ENCODE data around the gene YAP1.

Gene YAP1

GRCh38 chr11:102117472-102118113, 7.3 kb downstream of the YAP1 start:
- no peak for DNase-seq

GRCh38 chr11:102118937-102119336, 8.7 kb downstream of the YAP1 start:
- no peak for DNase-seq

DNA sequence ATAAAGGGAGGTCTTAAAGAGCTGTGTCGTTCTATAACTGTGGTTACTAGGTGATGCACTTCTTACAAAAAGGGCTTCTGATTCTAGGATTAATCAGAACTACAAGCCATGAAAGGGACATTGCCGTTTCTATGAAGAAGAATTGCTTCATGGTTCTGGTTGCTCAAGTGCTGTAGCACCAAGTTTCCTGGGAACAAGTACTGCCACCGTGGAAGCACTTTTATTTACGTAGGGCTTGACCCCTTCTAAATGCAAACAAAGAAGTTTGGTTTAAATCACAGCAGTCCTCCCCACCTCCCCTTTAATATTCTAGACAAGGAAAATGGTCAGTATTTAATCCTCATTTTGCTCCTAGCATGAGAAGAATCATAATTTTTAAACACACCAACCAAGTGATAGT, 9.8 kb downstream of the YAP1 start:
- DNase-seq: no peak

GRCh38 chr11:102120437-102120973, 10.3 kb downstream of the YAP1 start:
- no peak for DNase-seq

DNA sequence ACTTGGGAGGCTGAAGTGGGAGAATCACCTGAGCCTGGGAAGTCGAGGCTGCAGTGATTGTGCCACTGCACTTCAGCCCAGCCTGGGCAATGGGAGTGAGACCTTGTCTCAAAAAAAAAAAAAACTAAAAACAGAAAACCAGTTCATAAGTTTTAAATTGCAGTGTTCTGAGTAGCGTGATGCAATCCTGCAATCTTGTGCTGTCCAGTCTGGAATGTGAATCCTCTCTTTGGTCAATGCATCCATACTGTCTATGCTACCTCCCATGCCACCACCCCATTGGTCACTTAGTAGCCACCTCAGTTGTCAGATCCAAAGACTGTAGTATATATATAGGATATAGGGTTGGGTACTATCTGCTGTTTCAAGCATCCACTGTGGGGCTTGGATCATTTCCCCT, 11.1 kb downstream of the YAP1 start:
- no peak for DNase-seq

GRCh38 chr11:102134597-102134996, 24.4 kb downstream of the YAP1 start:
- DNase-seq: no peak

GRCh38 chr11:102135256-102135655, 25.0 kb downstream of the YAP1 start:
- DNase-seq: no peak

DNA sequence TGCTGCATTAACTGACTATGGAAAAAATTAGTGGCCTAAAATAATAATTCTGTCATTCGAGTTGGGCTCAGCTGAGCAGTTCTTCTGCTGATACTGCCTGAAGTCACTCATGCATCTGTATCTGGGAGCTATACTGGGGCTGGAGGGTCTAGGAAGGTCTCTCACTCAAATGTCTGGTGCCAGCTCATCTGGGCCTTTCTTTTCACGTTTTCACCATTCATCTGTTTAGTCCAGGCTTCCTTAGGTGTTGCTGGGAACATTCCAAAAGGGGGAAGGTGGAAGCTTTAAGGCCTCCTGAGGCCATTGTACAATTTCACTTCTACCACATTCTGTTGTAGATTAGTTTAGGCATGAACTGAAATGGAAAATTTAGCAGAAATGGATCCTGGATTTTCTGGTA, 28.0 kb downstream of the YAP1 start:
- no peak for DNase-seq

- DNase-seq: no peak
Observed at GRCh38 chr11:102138670-102139069, 28.4 kb downstream of the YAP1 start.

DNA sequence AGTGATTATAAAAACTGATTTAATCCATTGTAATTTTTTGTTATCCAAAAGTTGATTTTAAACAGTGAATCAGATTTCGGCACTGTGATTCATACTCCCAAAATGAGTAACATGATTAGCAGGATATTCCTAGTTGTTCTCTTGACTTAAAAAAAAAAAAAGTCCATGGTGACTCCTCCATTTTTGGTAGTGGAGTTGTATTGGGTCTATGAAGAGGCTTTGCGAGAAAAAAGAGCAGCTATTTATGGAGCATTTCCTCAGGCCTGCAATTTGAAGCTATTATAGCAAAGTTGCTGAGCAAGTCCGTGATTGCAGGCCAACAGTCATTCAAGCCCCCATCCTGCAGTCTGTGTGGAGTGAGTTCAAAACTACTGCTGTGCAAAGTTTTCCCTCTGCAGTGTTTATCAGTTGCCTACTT, 28.8 kb downstream of the YAP1 start:
- no peak for DNase-seq

DNA sequence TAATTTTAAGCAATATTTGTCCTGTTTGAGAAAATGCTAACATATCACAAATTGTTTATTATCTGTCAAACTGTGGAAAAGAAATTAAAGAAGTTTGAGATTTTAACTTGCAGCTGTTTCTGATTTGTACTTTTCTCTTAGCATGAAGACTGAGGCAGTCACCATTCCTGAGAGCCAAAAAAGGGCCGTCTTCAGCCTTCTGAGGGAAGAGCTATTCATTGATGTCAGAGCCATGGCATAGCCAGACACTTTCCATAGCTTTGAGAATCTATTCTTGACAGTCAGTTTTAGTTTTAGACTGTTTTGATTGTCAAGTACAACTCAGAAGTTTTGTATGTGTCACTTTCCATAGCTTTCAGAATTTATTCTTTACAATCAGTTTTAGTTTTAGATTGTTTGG, 32.1 kb downstream of the YAP1 start:
- no peak for DNase-seq

DNA sequence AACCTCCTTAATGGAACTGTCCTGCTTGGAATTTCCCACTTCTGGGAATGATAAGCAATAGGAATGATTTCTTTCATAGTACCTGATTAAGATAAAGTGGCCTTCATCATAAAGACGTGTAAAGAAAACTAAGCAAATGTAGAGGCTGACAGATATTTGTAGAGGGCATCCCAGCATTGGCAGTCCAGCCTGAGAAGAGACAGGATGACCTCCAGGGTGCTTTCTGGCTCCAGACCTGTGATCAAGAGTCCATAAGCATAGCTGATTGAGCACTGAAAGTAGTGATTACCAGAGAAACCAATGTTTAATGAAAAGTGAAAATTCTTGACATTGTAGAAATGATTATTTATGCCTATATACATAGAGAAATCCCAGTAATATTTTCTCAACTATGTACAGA, 33.6 kb downstream of the YAP1 start:
- no peak for DNase-seq

DNA sequence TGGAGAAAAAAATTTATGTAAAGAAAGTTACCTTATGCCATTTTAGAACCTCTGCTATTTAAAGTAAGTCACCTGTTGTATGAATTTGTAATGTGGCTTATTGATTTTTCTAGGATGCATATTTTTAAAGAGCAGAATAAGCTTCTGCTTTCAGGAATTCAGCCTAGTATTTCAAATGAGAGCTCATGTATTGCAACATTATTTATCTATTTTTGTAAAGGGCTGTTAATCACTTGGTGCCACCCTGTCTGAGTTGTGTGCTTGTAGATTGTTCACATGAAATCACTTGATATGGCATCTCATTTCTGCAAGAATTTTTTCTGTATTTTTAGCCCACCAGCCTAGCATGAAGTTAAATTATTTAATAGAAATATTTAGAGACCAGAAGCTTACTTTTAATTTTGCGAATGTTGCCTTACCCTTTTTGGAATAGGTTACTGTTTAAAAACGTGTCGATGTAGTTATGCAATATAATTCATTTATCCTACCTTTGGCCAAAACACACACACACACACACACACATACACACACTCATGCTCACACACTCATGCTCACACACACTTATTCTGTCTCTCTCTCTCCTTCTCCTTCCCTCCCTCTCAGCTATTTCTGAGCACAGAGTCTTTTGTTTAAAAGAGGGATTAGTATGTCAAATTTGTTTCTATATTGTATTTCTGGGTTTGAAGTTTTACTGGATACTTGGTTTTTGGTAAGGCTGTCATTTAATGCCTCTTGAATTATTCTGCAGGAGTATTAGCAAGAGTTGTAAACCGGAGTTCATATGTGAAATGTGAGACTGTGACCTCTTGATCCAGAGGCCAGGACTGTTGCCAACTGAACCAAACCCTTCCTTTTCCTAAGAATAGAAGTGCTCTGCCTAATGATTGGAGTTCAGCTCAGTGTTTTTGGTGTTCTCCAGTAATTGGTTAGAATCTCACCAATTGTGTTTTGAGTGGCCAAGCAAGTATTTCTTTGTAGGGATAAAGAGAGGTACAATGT, 34.4 kb downstream of the YAP1 start:
- no peak for DNase-seq

- no peak for DNase-seq
Observed at GRCh38 chr11:102147015-102147414, 36.8 kb downstream of the YAP1 start.

GRCh38 chr11:102147632-102148031, 37.4 kb downstream of the YAP1 start:
- no peak for DNase-seq

DNA sequence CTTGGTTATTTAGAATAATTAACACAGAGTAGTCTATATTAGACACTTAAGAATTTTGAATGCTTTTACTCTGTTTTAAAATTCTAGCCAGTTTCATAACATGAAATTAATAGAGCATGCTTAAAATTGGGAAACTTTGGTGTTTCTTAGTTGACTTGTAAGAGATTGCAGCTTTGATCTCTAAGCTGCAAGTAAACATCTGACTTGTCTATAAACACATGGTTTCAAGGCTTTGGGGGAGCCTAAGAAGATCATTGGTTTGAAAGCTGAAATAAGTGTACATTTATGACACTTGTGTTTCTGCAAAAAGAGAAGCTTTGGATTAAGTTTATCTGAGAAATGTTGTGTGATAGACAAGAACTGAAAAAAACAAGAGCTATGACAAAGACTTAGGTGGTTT, 37.8 kb downstream of the YAP1 start:
- DNase-seq: no peak

DNA sequence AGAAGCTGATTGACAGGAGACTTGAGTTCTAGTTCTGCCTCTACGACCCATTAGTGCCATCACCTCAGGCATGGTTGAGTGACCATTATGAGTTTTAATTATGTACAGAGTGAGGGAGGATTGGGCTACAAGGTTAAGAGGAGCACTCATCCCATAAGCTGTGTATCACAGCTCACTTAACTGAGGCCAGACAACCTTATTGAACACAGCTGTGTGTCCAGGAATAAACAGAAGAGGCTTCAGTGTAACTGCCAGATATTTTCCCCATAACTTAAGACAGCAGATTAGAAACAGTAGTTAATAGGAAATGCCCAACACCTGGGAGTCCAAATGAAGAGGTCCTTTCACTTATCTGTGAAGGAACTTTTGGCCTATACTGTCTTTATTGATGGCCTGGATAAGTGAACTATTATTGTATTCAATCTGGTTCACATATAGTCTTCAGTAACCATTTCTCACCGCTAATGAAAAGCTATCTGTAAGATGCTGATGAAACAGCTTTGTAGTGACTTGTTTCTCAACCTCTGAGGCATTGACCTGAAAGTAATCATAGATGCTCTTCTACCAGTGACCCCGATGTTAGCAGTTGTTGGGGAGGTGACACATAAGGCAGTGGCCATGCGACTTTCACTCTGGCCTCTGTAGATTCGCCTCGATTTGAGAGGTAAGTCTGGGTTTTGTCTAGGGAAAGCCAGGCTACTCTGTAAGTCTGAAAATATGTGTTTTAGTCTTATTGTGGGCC, 41.7 kb downstream of the YAP1 start:
- DNase-seq: no peak

- no peak for DNase-seq
Observed at GRCh38 chr11:102153082-102153481, 42.8 kb downstream of the YAP1 start.

DNA sequence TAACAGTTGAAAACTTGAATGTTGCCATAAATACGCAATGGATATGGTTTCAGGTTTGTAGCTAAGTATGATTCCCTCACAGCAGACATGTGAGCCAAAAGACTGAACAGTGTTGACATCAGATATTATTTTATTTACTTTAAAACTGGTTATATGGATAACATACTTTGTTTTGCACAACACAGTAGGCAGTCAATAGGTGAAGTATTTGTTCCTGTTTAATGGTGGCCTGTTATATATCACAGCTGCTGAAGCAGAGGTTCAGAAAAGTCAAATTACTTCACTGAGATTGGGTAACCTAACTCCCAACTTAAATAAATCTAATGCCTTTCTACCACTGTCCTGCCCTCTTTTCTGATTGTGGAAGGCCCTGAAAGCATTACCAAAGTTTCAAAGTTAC, 44.6 kb downstream of the YAP1 start:
- DNase-seq: no peak

DNA sequence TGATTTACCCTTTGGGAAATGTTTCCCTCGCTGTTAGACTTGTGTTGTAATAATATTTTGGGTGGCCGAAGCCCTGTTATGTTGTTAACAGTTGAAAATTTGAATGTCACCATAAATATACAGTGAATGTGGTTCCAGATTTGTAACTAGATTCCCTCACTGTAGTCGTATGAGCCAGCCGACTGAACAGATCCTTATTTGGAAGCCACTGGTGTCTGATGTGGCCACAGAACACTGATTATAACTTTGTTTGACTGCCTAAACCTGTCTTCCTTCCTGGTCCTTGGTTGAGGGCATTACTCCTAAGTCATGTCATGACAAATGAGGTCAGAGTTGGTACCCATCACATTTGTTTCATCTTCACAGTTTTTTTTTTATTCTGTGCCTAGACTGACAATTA, 45.4 kb downstream of the YAP1 start:
- DNase-seq: no peak

DNA sequence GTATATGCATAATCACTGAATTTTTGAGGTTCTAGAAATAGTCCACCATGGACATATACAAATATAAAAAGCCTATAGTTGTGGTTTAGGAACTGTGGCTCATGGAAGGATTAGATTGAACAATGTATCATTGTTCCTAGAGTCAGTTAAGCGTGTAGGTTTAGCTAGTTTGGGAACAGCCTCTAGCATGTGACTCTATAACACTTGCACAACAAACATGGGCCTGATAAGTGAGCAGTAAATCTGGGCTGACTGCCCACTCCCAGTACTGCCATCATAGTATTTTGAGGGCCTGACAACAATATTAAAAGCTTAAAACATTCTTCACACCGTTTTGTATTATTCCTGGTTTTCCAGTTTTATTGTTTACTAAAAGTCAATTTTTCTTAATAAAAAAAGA, 47.0 kb downstream of the YAP1 start:
- no peak for DNase-seq

GRCh38 chr11:102158164-102158735, 48.0 kb downstream of the YAP1 start:
- DNase-seq: no peak

DNA sequence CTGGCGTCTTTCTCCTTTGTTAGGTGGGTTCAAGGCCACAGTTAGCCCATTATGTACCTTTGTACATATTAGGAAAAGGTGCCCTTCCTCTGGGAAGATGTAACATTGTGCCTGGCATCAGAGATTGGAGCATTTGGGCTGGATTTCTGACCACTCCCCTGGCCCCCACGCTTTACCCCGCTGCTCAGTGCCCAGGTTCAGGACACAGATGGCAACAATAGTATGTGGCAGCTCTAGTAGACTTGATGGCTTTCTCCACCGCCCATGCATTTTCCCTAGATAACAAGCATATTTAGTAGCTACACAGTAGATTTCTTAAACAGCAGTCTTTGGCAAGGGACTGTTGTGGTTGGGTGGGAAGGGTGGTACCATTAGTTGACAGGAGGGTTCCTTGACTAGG, 53.1 kb downstream of the YAP1 start:
- no peak for DNase-seq
